CD4-positive, alpha-beta T cell treated with Interferon gamma for 1 hour (primary cell): ENCODE measurements around the gene ZNF385B.

Source experiments
- DNase-seq: peaks from one replicate; pipeline ENCODE4 v3.0.0-alpha.2; 2020

The ZNF385B gene

GRCh38 chr2:179741317-179741716 is 120.1 kb downstream of the ZNF385B start:
- DNase-seq, result no peak

GRCh38 chr2:179729966-179730365 is 131.4 kb downstream of the ZNF385B start:
- DNase-seq, result no peak

GRCh38 chr2:179726461-179727180 is 134.8 kb downstream of the ZNF385B start:
- DNase-seq, result no peak

GRCh38 chr2:179724403-179724802 is 137.0 kb downstream of the ZNF385B start:
- no peak for DNase-seq

GRCh38 chr2:179720173-179720772 is 141.1 kb downstream of the ZNF385B start:
- DNase-seq, result no peak

GRCh38 chr2:179715871-179716270 is 145.5 kb downstream of the ZNF385B start:
- DNase-seq, result no peak

GRCh38 chr2:179715196-179715595 is 146.2 kb downstream of the ZNF385B start:
- DNase-seq, result no peak

GRCh38 chr2:179712825-179713224 is 148.6 kb downstream of the ZNF385B start:
- no peak for DNase-seq

- no peak for DNase-seq
These were observed 150.0 kb downstream of the ZNF385B start for GRCh38 chr2:179711375-179711774.

- DNase-seq, result no peak
These were observed 157.7 kb downstream of the ZNF385B start for GRCh38 chr2:179703702-179704101.

- DNase-seq, result no peak
These were observed 158.5 kb downstream of the ZNF385B start for GRCh38 chr2:179702912-179703311.

GRCh38 chr2:179701524-179702110 is 159.8 kb downstream of the ZNF385B start:
- DNase-seq, result no peak

GRCh38 chr2:179695486-179695885 is 165.9 kb downstream of the ZNF385B start:
- DNase-seq, result no peak

- DNase-seq, result no peak
These were observed 166.4 kb downstream of the ZNF385B start for GRCh38 chr2:179694963-179695362.

- DNase-seq, result no peak
These were observed 168.8 kb downstream of the ZNF385B start for GRCh38 chr2:179692610-179693009.

GRCh38 chr2:179692043-179692442 is 169.4 kb downstream of the ZNF385B start:
- no peak for DNase-seq

- DNase-seq, result no peak
These were observed 170.2 kb downstream of the ZNF385B start for GRCh38 chr2:179691235-179691634.

- no peak for DNase-seq
These were observed 174.6 kb downstream of the ZNF385B start for GRCh38 chr2:179686718-179687342.

- no peak for DNase-seq
These were observed 175.3 kb downstream of the ZNF385B start for GRCh38 chr2:179686069-179686468.

- DNase-seq, result no peak
These were observed 176.3 kb downstream of the ZNF385B start for GRCh38 chr2:179685146-179685545.

- no peak for DNase-seq
These were observed 178.7 kb downstream of the ZNF385B start for GRCh38 chr2:179682756-179683155.

GRCh38 chr2:179677746-179678505 is 183.5 kb downstream of the ZNF385B start:
- DNase-seq, result no peak

- DNase-seq, result no peak
These were observed 184.2 kb downstream of the ZNF385B start for GRCh38 chr2:179677077-179677688.
